HG03159 (cell line): ENCODE results near the gene GSTO1.
A peak's percentile ranks its signal among the peaks of the same experiment; 100 is the strongest.
"Not testable (repeated sequence)": the region's sequence is repeated elsewhere in the genome, so short reads cannot be mapped to it uniquely, and the experiment has no call there.

Experiments
- ATAC-seq: cut with Tn5 transposase; IDR thresholded peaks from one replicate; pipeline ENCODE4 v1.9.1; 2021; ENCODE audit warnings: mild to moderate bottlenecking, moderate library complexity; ENCODE audit not compliant: unreplicated experiment

GSTO1 gene

GRCh38 chr10:104254493-104255310 lies at the start of gene GSTO1:
Gene GSTO1, plus strand, starts transcription at chr10:104254892. Its CDS starts 37 bp downstream, at chr10:104254929.
- ATAC-seq = peak; percentile 69

GRCh38 chr10:104208730-104209129 lies 46.0 kb upstream of the GSTO1 start:
- no peak for ATAC-seq

GRCh38 chr10:104209575-104210198 lies 45.0 kb upstream of the GSTO1 start:
- no peak for ATAC-seq

DNA sequence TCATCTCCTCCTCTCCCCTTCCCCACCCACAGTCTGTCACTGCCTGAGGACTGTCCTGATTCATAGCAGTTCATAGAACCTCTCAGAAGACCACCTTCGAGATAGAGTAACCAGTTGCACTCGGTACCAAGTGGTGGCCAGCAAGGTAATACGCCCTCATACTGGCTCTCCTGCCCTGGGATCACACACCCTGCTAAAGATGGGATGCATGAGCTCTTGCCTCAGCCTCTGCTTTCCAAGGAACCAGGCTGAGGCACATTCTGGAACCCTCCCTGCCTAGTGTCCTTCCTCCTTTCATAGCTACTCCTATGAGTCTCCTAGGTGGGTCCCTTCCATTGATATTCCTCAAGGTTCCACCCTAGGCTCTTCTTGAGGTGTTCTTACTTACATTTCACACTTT lies 38.1 kb upstream of the GSTO1 start:
- no peak for ATAC-seq

DNA sequence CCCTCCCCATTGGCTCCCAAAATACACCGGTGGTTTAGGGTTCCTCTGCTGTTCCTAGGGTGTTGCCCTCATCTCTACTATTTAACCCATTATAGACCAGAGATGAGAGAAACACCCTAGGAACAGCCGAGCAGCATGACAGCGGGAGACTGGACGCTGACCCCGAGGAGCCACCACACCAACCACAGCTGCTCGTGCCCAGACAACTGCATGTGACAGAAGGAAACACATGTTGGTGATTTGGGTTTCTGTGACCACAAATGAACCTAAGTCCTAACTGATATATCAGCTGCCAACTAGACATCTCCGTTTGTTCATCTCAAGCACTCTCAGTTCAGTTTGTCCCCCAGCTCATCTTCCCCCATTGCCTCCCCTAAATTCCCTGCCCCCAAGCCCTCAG lies 35.9 kb upstream of the GSTO1 start:
- ATAC-seq = no peak

DNA sequence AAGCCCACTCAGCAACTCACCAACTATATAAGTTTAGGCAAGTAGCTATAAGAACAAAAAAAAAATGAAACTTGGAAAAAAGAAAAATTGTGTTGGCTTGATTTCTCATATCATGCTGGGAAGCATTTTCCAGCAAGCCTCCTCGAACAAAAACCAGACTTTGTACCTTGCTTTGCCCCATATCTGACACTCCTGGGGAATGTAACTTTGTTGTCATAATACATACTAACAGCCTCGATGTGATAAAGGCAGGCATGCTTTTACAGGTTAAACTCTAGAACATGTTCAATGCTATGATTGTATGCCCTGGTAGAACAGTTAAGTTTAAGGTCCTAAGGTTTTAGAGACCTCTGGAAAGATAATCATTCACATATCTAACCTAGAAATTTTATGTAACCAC lies 34.2 kb upstream of the GSTO1 start:
- ATAC-seq = no peak

- no peak for ATAC-seq
Observed at GRCh38 chr10:104223304-104223703, 31.4 kb upstream of the GSTO1 start.

- ATAC-seq = no peak
Observed at GRCh38 chr10:104230490-104230889, 24.2 kb upstream of the GSTO1 start.

GRCh38 chr10:104231784-104232612 lies 22.7 kb upstream of the GSTO1 start, which contains the start of gene CFAP43:
Gene CFAP43, minus strand, starts transcription at chr10:104232364. Its CDS starts 118 bp downstream, at chr10:104232246.
- ATAC-seq = peak; percentile 100

DNA sequence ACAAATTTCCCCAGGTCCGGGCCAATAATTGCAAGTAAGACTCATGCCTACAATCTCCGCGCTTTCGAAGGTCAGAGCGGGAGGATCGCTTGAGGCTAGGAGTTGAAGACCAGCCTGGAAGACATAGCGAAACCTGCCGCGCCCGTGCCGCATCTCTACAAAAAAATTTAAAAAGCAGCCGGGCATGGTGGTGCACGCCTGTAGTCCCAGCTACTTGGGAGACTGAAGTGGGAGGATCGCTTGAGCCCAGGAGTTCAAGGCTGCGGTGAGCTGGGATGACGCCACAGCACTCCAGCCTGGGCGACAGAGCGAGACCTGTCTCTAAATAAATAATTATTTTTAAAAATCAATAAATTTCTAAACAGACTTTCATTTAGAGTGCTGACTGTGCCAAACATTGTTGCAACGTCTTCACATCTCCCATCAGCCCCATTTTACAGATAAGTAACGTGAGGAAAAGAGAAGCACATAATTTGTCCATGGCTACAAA lies 22.0 kb upstream of the GSTO1 start:
- peak; percentile 10 for ATAC-seq

- no peak for ATAC-seq
Observed at GRCh38 chr10:104233817-104234216, 20.9 kb upstream of the GSTO1 start.

DNA sequence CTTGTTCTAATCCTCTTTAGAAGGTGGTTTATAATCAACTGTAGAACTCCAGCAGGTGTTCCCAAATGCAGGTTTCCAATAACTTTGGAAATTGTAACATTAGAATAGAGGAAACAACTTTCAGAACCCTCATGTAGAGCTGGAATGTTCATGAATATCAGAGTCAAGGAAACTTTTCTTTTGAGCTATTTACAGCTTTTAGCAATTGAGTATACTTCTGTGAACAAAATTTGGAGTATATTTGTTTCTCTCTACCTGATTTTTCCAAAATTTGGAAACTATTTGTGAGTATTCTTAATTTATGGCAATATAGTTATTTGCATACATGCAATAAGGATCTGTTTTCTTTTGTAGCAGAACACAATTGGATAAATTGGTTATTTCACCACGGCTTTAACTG lies 19.8 kb upstream of the GSTO1 start:
- ATAC-seq = no peak

DNA sequence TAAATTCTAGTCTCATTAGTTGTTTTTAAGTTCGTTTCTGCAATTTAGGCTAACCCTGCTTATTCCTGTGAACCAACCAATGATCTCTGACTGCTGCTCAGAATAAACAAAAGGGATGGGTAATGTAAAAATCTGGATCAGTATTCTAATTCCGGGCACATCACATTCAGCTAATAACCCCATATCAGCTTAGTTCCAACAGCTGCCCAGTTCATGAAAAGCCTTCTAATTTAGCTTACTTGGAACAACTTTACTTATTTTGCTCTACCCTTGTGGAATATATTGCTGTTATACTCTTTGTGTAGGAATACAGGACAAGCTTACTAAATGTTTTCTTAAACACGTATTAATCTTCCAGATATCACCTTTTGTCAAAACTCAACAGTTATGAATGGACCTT lies 18.9 kb upstream of the GSTO1 start:
- ATAC-seq = no peak

DNA sequence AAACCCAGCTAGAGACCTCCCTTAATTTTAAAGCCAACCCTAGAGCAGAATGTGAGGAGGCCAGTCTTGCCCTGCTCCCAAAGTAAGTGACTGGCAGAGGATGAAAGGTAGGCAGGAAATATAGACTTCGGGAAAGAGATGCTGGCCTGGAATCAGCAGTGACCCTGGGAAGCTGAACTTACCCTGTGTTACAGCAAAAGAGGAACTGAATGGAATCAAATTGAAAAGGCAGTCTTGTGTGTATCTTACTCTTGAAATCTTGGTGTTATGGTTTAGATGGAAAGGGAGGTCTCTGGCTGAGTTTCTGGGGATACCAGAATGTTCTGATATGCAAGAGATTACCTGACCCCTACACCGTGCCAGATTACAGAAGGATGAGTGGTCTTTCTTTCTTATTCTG lies 14.6 kb upstream of the GSTO1 start:
- ATAC-seq = no peak

DNA sequence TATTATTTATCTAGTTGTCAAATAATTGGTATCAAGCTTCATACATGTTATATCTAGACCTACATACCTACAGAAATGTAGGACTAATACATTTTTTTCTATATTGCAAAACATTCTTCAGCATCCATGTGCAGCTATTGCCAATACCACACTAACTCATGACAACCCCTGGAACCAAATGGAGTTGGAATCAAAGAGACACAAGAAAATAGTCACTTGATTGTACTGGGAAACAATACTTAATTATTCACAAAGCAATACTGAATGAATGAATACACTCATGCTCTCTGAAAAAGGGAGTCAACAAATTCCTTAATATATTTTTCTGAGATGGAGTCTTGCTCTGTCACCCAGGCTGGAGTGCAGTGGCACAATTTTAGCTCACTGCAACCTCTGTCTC lies 12.1 kb upstream of the GSTO1 start:
- no peak for ATAC-seq

- not testable (repeated sequence) for ATAC-seq
Observed at GRCh38 chr10:104243009-104243408, 11.7 kb upstream of the GSTO1 start.

- no peak for ATAC-seq
Observed at GRCh38 chr10:104243512-104243911, 11.2 kb upstream of the GSTO1 start.

- ATAC-seq = no peak
Observed at GRCh38 chr10:104245066-104245632, 9.5 kb upstream of the GSTO1 start.

- no peak for ATAC-seq
Observed at GRCh38 chr10:104246976-104247375, 7.7 kb upstream of the GSTO1 start.

DNA sequence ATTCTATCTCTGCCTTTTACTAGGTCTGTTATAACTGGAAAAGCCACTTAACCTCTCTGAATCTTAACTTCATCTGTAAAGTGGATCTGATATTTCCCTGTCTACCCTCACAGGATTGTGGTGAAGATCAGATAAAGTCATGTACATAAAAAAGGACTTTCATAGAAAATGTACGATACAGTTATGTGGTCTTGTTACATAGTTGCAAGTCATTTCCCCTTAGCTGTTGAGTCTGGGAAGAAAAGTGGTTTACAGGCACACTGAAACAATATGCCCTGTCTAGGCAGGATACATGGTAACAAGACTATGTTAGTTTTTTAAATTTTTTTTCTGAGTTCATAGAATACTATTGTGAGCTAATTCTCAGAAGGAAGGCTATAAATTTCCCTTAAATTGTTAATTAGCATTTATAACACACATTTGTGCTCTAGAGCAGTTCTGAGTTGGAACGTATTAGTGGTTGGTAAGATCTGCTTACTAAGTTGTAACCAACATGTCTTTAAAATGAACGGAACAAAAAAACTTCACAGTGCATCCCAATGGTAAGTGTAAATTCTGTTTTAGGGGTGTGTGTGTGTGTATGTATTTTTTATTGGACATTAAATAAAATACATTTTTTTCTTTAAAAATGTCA lies 7.1 kb upstream of the GSTO1 start:
- ATAC-seq = no peak
